ENCODE results near the gene ATG16L1.
"Not testable (repeated sequence)": the region's sequence is repeated elsewhere in the genome, so short reads cannot be mapped to it uniquely, and the experiment has no call there.

Gene ATG16L1

DNA sequence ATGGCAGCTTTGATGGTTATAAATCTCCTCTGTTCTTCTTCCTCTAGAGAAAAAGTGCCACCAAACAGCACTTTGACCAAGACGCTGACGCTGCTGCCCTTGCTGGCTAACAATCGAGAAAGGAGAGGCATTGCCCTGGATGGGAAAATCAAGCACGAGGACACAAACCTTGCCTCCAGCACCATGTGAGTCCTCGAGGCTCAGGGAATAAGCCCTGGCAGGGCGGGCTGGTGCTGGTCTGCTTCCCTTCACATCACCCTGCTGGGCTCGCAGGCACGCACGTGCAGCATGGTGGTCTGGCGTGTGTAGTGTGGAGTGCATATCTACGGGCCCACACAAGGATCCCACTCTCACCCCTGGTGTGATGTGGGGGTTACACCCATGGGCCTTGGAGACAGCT is 83.4 kb downstream of the ATG16L1 start:
- H3K4me3 ChIP-seq (ENCODE audit: low read depth, low read length) = no peak overlapping the region
- peaks cover 42% of the 10 kb centered on the region for H3K27me3 ChIP-seq (ENCODE audit: control insufficient read depth, insufficient read depth, low read length)
- no peaks in the 10 kb centered on the region for H3K36me3 ChIP-seq (ENCODE audit: control insufficient read depth, insufficient read depth, low read length)
- no peaks in the 10 kb centered on the region for H3K9me3 ChIP-seq (ENCODE audit: control insufficient read depth, insufficient read depth, low read length)
- peaks cover 3% of the 10 kb centered on the region; the same call in 1 of the 2 replicates for H3K4me1 ChIP-seq (ENCODE audit: control insufficient read depth, insufficient read depth, low read length)
- H3K9ac ChIP-seq (ENCODE audit: low read depth, low read length) = no peak overlapping the region
- no peak overlapping the region for H3K27ac ChIP-seq (ENCODE audit: low read depth, low read length)

DNA sequence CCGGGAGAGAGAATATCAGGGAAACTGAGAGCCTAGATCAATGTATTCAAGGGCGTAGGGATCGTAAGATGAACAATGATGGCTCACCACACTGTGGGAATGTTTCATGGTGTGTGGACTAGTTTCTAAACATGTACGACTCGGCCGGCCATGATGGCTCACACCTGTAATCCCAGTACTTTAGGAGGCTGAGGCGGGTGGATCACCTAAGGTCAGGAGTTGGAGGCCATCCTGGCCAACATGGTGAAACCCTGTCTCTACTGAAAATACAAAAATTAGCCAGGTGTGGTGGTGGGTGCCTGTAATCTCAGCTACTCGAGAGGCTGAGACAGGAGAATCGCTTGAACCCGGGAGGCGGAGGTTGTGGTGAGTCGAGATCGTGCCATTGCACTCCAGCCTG is 84.6 kb downstream of the ATG16L1 start:
- not testable (repeated sequence) for H3K27ac ChIP-seq (ENCODE audit: low read depth, low read length); H3K4me3 ChIP-seq (ENCODE audit: low read depth, low read length); H3K4me1 ChIP-seq (ENCODE audit: control insufficient read depth, insufficient read depth, low read length); H3K9ac ChIP-seq (ENCODE audit: low read depth, low read length); H3K36me3 ChIP-seq (ENCODE audit: control insufficient read depth, insufficient read depth, low read length); H3K9me3 ChIP-seq (ENCODE audit: control insufficient read depth, insufficient read depth, low read length)
- peaks cover 31% of the 10 kb centered on the region for H3K27me3 ChIP-seq (ENCODE audit: control insufficient read depth, insufficient read depth, low read length)

DNA sequence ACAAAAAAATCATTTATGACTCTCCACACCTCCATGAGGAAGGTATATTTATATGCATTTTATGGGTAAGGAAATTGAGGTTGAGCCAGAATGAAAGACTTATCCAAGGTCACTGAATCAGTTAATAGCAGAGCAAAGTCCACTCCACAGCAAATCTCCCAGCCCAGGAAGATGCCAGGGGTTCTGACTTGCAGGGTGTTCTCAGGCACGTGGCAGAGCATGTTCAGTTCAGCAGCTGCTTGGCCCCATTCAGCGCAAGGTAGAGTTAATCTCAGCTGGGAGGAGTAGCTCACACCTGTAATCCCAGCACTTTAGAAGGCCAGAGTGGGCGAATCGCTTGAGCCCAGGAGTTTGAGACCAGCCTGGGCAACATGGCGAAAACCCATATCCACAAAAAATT is 85.1 kb downstream of the ATG16L1 start:
- Histone ChIP-seq H3K9me3 (ENCODE audit: control insufficient read depth, insufficient read depth, low read length) (no peaks in the 10 kb centered on the region), H3K4me1 (ENCODE audit: control insufficient read depth, insufficient read depth, low read length) (no peaks in the 10 kb centered on the region), H3K9ac (ENCODE audit: low read depth, low read length) (no peak overlapping the region), H3K4me3 (ENCODE audit: low read depth, low read length) (no peak overlapping the region), H3K36me3 (ENCODE audit: control insufficient read depth, insufficient read depth, low read length) (no peaks in the 10 kb centered on the region), H3K27ac (ENCODE audit: low read depth, low read length) (no peak overlapping the region), H3K27me3 (ENCODE audit: control insufficient read depth, insufficient read depth, low read length) (peaks cover 26% of the 10 kb centered on the region)

DNA sequence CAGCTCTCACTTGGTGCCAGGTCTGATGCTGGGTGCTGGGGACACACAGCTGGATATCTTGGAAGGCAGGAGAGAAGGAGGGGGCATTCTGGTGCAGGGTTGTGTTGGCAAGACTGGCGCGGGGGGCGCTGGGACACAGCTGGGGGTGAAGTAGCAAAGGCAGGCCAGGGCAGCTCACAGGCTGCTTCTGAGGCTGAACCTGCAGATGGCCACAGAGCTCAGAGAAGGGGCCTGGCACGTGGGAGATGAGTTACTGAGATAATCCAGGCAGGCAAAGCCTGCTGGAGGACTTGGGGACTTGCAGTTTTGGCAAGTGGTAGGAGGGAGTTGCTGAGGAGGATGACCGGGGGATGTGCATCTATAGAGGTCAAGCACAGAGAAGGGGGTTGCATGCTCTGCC is 86.6 kb downstream of the ATG16L1 start:
- Histone ChIP-seq H3K4me3 (ENCODE audit: low read depth, low read length) (no peak overlapping the region), H3K4me1 (ENCODE audit: control insufficient read depth, insufficient read depth, low read length) (no peaks in the 10 kb centered on the region), H3K27me3 (ENCODE audit: control insufficient read depth, insufficient read depth, low read length) (peaks cover 18% of the 10 kb centered on the region), H3K27ac (ENCODE audit: low read depth, low read length) (no peak overlapping the region), H3K36me3 (ENCODE audit: control insufficient read depth, insufficient read depth, low read length) (no peaks in the 10 kb centered on the region), H3K9me3 (ENCODE audit: control insufficient read depth, insufficient read depth, low read length) (no peaks in the 10 kb centered on the region), H3K9ac (ENCODE audit: low read depth, low read length) (no peak overlapping the region)

DNA sequence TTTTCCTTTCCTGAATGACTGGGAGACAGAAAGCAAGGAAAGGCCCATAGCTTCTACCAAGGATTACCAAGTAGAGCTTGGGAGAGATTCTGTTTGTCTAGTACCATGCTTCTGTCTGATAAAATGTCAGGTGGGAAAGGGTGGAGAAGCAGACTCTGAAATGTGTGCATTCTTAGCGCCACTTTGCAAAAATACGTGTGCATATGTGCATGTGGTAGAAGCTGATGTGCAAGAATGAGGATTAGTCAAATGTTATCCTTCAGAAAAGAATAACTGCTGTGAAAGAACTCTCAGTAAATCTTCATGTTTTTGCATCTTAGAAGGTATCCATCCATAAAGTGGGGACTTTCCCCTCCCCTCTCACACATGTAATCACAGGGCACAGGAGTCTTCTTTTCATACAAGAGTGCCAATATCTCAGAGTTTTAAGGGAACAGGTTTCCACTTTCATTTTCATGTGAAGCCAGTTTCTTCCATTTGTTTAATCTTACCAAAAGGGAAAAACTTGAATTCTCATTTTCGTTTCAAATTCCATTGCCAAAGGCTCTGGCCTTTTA is 87.4 kb downstream of the ATG16L1 start:
- no peak overlapping the region for H3K4me3 ChIP-seq (ENCODE audit: low read depth, low read length)
- no peak overlapping the region for H3K27ac ChIP-seq (ENCODE audit: low read depth, low read length)
- no peaks in the 10 kb centered on the region for H3K36me3 ChIP-seq (ENCODE audit: control insufficient read depth, insufficient read depth, low read length)
- H3K9me3 ChIP-seq (ENCODE audit: control insufficient read depth, insufficient read depth, low read length) = no peaks in the 10 kb centered on the region
- H3K9ac ChIP-seq (ENCODE audit: low read depth, low read length) = no peak overlapping the region
- no peaks in the 10 kb centered on the region for H3K4me1 ChIP-seq (ENCODE audit: control insufficient read depth, insufficient read depth, low read length)
- peaks cover 11% of the 10 kb centered on the region for H3K27me3 ChIP-seq (ENCODE audit: control insufficient read depth, insufficient read depth, low read length)

DNA sequence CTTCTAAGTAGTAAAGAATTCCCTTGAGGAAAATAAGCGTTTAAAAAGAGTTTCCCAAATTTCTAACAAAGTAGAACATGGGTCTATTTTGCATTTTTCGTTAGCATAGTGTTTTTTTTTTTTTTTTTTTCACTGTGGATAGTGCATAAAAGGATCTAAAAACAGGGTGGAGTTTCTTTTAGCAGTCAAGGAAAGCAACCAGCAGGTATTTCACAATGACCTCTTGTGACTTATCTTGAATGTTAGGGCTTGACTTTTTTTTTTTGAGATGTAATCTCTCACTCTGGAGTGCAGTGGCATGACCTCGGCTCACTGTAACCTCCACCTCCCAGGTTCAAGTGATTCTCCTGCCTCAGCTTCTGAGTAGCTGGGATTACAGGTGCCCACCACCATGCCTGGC is 88.0 kb downstream of the ATG16L1 start:
- Histone ChIP-seq H3K27me3 (ENCODE audit: control insufficient read depth, insufficient read depth, low read length) (peaks cover 6% of the 10 kb centered on the region), H3K4me1 (ENCODE audit: control insufficient read depth, insufficient read depth, low read length) (no peaks in the 10 kb centered on the region), H3K4me3 (ENCODE audit: low read depth, low read length) (no peak overlapping the region), H3K9ac (ENCODE audit: low read depth, low read length) (no peak overlapping the region), H3K27ac (ENCODE audit: low read depth, low read length) (no peak overlapping the region), H3K9me3 (ENCODE audit: control insufficient read depth, insufficient read depth, low read length) (no peaks in the 10 kb centered on the region), H3K36me3 (ENCODE audit: control insufficient read depth, insufficient read depth, low read length) (no peaks in the 10 kb centered on the region)

DNA sequence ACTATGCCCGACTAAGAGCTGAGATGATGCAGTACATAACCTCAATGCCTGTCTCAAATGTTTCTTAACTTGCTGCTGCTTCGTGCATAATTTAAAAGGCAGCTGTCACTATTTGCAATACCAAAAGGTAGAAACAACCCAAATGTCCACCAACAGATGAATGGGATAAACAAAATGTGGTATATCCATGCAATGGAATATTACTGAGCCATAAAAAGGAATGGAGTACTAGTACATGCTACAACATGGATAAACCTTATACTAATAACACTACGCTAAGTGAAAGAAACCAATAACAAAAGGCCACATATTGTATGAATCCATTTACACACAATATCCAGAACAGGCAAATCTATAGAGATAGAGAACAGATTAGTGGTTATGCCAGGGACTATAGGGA is 89.8 kb downstream of the ATG16L1 start:
- Histone ChIP-seq H3K27ac (ENCODE audit: low read depth, low read length) (no peak overlapping the region), H3K27me3 (ENCODE audit: control insufficient read depth, insufficient read depth, low read length) (no peaks in the 10 kb centered on the region; the same call in 1 of the 2 replicates), H3K9me3 (ENCODE audit: control insufficient read depth, insufficient read depth, low read length) (no peaks in the 10 kb centered on the region), H3K9ac (ENCODE audit: low read depth, low read length) (no peak overlapping the region), H3K36me3 (ENCODE audit: control insufficient read depth, insufficient read depth, low read length) (no peaks in the 10 kb centered on the region), H3K4me3 (ENCODE audit: low read depth, low read length) (no peak overlapping the region), H3K4me1 (ENCODE audit: control insufficient read depth, insufficient read depth, low read length) (no peaks in the 10 kb centered on the region)

DNA sequence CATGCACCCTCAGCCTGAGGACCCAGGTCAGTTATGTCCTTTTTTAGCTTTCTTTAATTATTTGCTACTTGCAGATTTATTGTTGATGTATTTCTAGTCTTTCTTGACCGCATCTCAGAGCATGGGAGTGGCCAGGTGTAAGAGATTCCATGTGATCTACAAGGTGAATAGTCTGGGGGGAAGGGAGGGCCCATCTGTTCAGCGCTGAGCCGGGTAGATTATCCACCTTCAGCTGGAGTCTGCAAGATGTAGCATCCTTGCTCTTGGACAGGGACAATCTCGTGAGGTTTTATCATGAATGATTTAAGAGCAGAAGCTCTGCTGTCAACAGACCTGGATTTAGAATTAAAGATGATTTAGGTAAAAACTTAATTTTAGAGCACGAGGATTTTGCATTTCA is 90.8 kb downstream of the ATG16L1 start:
- H3K9ac ChIP-seq (ENCODE audit: low read depth, low read length) = no peak overlapping the region
- no peak overlapping the region for H3K27ac ChIP-seq (ENCODE audit: low read depth, low read length)
- H3K36me3 ChIP-seq (ENCODE audit: control insufficient read depth, insufficient read depth, low read length) = no peaks in the 10 kb centered on the region
- no peaks in the 10 kb centered on the region for H3K4me1 ChIP-seq (ENCODE audit: control insufficient read depth, insufficient read depth, low read length)
- H3K27me3 ChIP-seq (ENCODE audit: control insufficient read depth, insufficient read depth, low read length) = no peaks in the 10 kb centered on the region; the same call in 1 of the 2 replicates
- H3K9me3 ChIP-seq (ENCODE audit: control insufficient read depth, insufficient read depth, low read length) = no peaks in the 10 kb centered on the region
- H3K4me3 ChIP-seq (ENCODE audit: low read depth, low read length) = no peak overlapping the region

DNA sequence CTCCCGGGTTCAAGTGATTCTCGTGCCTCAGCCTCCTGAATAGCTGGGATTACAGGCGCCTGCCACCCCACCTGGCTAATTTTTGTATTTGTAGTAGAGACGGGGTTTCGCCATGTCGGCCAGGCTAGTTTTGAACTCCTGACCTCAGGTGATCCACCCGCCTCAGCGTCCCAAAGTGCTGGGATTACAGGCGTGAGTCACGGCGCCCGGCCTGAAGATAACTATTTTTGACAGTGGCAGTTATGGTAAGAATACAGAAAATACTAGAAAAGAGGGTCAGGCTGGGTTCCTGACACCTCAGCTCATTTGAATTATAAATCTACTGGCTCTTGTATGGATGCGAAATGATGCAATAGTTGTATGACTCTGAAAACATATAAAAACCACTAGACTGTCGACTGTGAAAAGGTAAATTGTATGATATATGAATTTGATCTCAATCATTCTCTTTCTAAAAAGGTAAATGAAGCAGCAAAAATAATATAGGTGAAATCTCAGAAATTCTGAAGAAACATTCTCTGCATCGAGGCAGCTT is 91.8 kb downstream of the ATG16L1 start:
- no peaks in the 10 kb centered on the region; the same call in 1 of the 2 replicates for H3K27me3 ChIP-seq (ENCODE audit: control insufficient read depth, insufficient read depth, low read length)
- H3K27ac ChIP-seq (ENCODE audit: low read depth, low read length) = no peak overlapping the region
- no peaks in the 10 kb centered on the region for H3K4me1 ChIP-seq (ENCODE audit: control insufficient read depth, insufficient read depth, low read length)
- no peak overlapping the region for H3K9ac ChIP-seq (ENCODE audit: low read depth, low read length)
- H3K36me3 ChIP-seq (ENCODE audit: control insufficient read depth, insufficient read depth, low read length) = no peaks in the 10 kb centered on the region
- no peaks in the 10 kb centered on the region for H3K9me3 ChIP-seq (ENCODE audit: control insufficient read depth, insufficient read depth, low read length)
- no peak overlapping the region for H3K4me3 ChIP-seq (ENCODE audit: low read depth, low read length)

Measured in HUES48 (cell line).